Activated CD4-positive, alpha-beta T cell treated with anti-CD3 and anti-CD28 coated beads, Interleukin-2, amount 50 U/mL, for 24 hours (primary cell): ENCODE data around the gene SRRM1.
"Not testable (repeated sequence)": the region's sequence is repeated elsewhere in the genome, so short reads cannot be mapped to it uniquely, and the experiment has no call there.

Source experiments
- DNase-seq, 2 donors: peaks; one replicate each; pipeline ENCODE4 v3.0.0-alpha.2; 2020; ENCODE audit warnings: low read depth in 1 of 2, low spot score in 1 of 2

The SRRM1 gene

GRCh38 chr1:24693827-24694379 is 50.8 kb downstream of the SRRM1 start:
- no peak for DNase-seq

GRCh38 chr1:24694380-24694843 is 51.3 kb downstream of the SRRM1 start:
- no peak for DNase-seq

GRCh38 chr1:24695202-24695974 is 52.3 kb downstream of the SRRM1 start:
- no peak for DNase-seq

GRCh38 chr1:24696041-24696755 is 53.1 kb downstream of the SRRM1 start:
- no peak for DNase-seq

- no peak for DNase-seq
These were observed 53.7 kb downstream of the SRRM1 start for GRCh38 chr1:24696756-24697330.

GRCh38 chr1:24697453-24698001 is 54.4 kb downstream of the SRRM1 start:
- not testable (repeated sequence) for DNase-seq

GRCh38 chr1:24698326-24698725 is 55.2 kb downstream of the SRRM1 start:
- not testable (repeated sequence) for DNase-seq

- no peak for DNase-seq
These were observed 56.5 kb downstream of the SRRM1 start for GRCh38 chr1:24699628-24700027.

- DNase-seq, result no peak
These were observed 59.6 kb downstream of the SRRM1 start for GRCh38 chr1:24702511-24703293.

GRCh38 chr1:24704411-24705259 is 61.5 kb downstream of the SRRM1 start:
- no peak for DNase-seq

GRCh38 chr1:24705260-24706073 is 62.4 kb downstream of the SRRM1 start:
- no peak for DNase-seq

GRCh38 chr1:24706074-24706389 is 62.9 kb downstream of the SRRM1 start:
- DNase-seq, result not testable (repeated sequence)

- DNase-seq, result no peak
These were observed 64.6 kb downstream of the SRRM1 start for GRCh38 chr1:24707687-24708086.

GRCh38 chr1:24708938-24709337 is 65.8 kb downstream of the SRRM1 start:
- no peak for DNase-seq

GRCh38 chr1:24709791-24710441 is 66.8 kb downstream of the SRRM1 start:
- DNase-seq, result no peak

GRCh38 chr1:24711329-24711728 is 68.2 kb downstream of the SRRM1 start:
- DNase-seq, result no peak

- no peak for DNase-seq
These were observed 70.1 kb downstream of the SRRM1 start for GRCh38 chr1:24713176-24713575.

GRCh38 chr1:24713736-24714135 is 70.6 kb downstream of the SRRM1 start:
- DNase-seq, result no peak
